Brain microvascular endothelial cell (primary cell): ENCODE data around the gene KISS1R.

Source experiments
- DNase-seq: peaks from one replicate; pipeline ENCODE4 v3.0.0-alpha.2; 2020
- H3K27ac ChIP-seq: fragments of 250-450 bp; sonication (Bioruptor Pico); 2 replicates; pipeline ENCODE4 v1.5.1; 2020; ENCODE audit warnings: mild to moderate bottlenecking, moderate library complexity
- H3K27me3 ChIP-seq: fragments of 250-450 bp; sonication (Bioruptor Pico); replicated peaks from 2 replicates; pipeline ENCODE4 v1.5.1; 2020; ENCODE audit warnings: mild to moderate bottlenecking
- H3K36me3 ChIP-seq: fragments of 250-450 bp; sonication (Bioruptor Pico); replicated peaks from 2 replicates; pipeline ENCODE4 v1.5.1; 2020; ENCODE audit warnings: mild to moderate bottlenecking
- H3K4me3 ChIP-seq: 2 replicates; pipeline ENCODE4 v1.5.1; 2011; ENCODE audit warnings: low read depth, mild to moderate bottlenecking, control low read depth, low read length, moderate library complexity
- CTCF ChIP-seq: IDR thresholded peaks from 2 replicates; pipeline ENCODE4 v1.5.1; 2011; ENCODE audit warnings: low read depth, mild to moderate bottlenecking, moderate library complexity, low read length, control low read depth, inconsistent platforms; ENCODE audit errors: missing control alignments
- in situ Hi-C: cut with HindIII; loops from 2 replicates; pipeline ENCODE4 v1.10.0; 2017; ENCODE audit warnings: low sequenced_read_pairs, low pct_ligation_motif_present

Gene KISS1R

GRCh38 chr19:881385-882071 lies 35.6 kb upstream of the KISS1R start:
- in situ Hi-C loops: no loop called here

GRCh38 chr19:882871-883497 lies 34.1 kb upstream of the KISS1R start:
- Histone ChIP-seq H3K4me3 (no peak overlapping the region), H3K27ac (no peak overlapping the region), H3K36me3 (peaks cover 58% of the 10 kb centered on the region), H3K27me3 (no peaks in the 10 kb centered on the region)
- no peak for TF ChIP-seq CTCF
- in situ Hi-C loops: no loop called here
- no peak for DNase-seq

More at GRCh38 chr19:881385-882071, 35.6 kb upstream of the KISS1R start:
- no peak overlapping the region for H3K4me3 ChIP-seq
- H3K27ac ChIP-seq: no peak overlapping the region
- no peak for TF ChIP-seq CTCF
- H3K36me3 ChIP-seq: peaks cover 57% of the 10 kb centered on the region
- no peaks in the 10 kb centered on the region for H3K27me3 ChIP-seq
- no peak for DNase-seq

GRCh38 chr19:883661-884211 lies 33.4 kb upstream of the KISS1R start:
- H3K27me3 ChIP-seq: no peaks in the 10 kb centered on the region
- DNase-seq: no peak
- H3K27ac ChIP-seq: no peak overlapping the region
- no peak for TF ChIP-seq CTCF
- H3K36me3 ChIP-seq: peaks cover 61% of the 10 kb centered on the region
- in situ Hi-C loops: no loop called here
- H3K4me3 ChIP-seq: no peak overlapping the region

- no peak for TF ChIP-seq CTCF
- no peak for DNase-seq
- no peaks in the 10 kb centered on the region for H3K27me3 ChIP-seq
- in situ Hi-C loops: no loop called here
- H3K4me3 ChIP-seq: no peak overlapping the region
- H3K27ac ChIP-seq: no peak overlapping the region
- H3K36me3 ChIP-seq: peaks cover 67% of the 10 kb centered on the region
Observed at GRCh38 chr19:884420-885211, 32.5 kb upstream of the KISS1R start.

- Histone ChIP-seq H3K27me3 (no peaks in the 10 kb centered on the region), H3K36me3 (peaks cover 74% of the 10 kb centered on the region), H3K4me3 (no peak overlapping the region), H3K27ac (no peak overlapping the region)
- TF ChIP-seq CTCF: no peak
- in situ Hi-C loops: no loop called here
- DNase-seq: no peak
Observed at GRCh38 chr19:885536-886224, 31.5 kb upstream of the KISS1R start.
